Measurements from ENCODE around the gene YPEL2. TPM values are rescaled to one million over a fixed set of nuclear protein-coding genes. Genes with fewer than 3 reads are reported as not detected.

The YPEL2 gene
- total and polyA plus RNA-seq, 2 of the 13 experiments (the other 11 are each of a cell fraction or from before 2014, with no cell fraction given) = 8.5 to 21.1 TPM

DNA sequence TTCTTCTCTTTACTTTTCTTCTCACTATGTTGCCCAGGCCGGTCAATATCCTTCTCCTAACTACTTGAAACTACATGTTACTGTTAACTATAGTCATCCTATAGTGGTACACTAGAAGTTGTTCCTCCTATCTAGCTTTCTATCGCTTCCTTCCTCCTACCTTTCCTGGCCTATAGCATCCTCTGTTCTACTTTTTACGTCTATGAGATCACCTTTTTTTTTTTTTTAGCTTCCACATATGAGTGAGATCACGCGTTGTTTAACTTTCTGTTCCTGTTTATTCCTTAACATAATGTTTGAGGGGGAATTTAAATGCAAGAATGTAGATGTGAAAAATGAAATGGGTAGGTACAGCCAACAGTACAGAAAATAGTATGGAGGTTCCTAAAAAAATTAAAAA is 30.5 kb upstream of the YPEL2 start:
- in situ Hi-C loops (cut with HindIII; ENCODE audit: extremely low pct_ligation_motif_present, low pct_unique_long_range_greater_than_20kb) (no loop called here), intact Hi-C loops (cut with micrococcal nuclease; ENCODE audit: unreplicated experiment) (no loop called here)
- H3K9ac ChIP-seq (ENCODE audit: insufficient read depth, low read depth, low read length) = no peak overlapping the region
- H3K4me3 ChIP-seq (replicated peaks in 1 of 3; ENCODE audit: insufficient read depth in 1 of 3, low read depth in 2 of 3, low read length in 3 of 3) = no peak overlapping the region
- no peak for ATAC-seq
- TF ChIP-seq NR2F6 (IDR thresholded peaks at IDR 0.05) (no peak), NR2F6 (CRISPR knock-in tag; IDR thresholded peaks at IDR 0.05) (no peak), PAX8 (CRISPR knock-in tag; IDR thresholded peaks at IDR 0.05; ENCODE audit: borderline replicate concordance) (no peak), KLF12 (CRISPR knock-in tag; IDR thresholded peaks at IDR 0.05; ENCODE audit: borderline replicate concordance) (no peak), ZNF615 (CRISPR knock-in tag; IDR thresholded peaks at IDR 0.05; ENCODE audit: borderline replicate concordance) (no peak), RXRB (CRISPR knock-in tag; IDR thresholded peaks at IDR 0.05; ENCODE audit: borderline replicate concordance) (no peak)
- CTCF ChIA-PET (ENCODE audit: low intra/inter-chr PET ratio, low total read pairs) = no interaction called here
- no peaks in the 10 kb centered on the region for H3K36me3 ChIP-seq (replicated peaks in 1 of 2; ENCODE audit: control insufficient read depth in 1 of 2, insufficient read depth in 2 of 2, low read length in 2 of 2)
- no TSS peak for BruUV-seq (replicated peaks)
- no peak overlapping the region for H3K27ac ChIP-seq (ENCODE audit: extremely low read length, insufficient read depth, low read length)
- no peaks in the 10 kb centered on the region for H3K27me3 ChIP-seq (ENCODE audit: control insufficient read depth in 1 of 2, insufficient read depth in 2 of 2, low read length in 2 of 2)
- no peak overlapping the region for H2AFZ ChIP-seq (ENCODE audit: low read length)
- no peak for DNase-seq (ENCODE audit: low spot score)
- POLR2A ChIA-PET = interaction anchor here (0.7 kb wide), 1 partner anchor 162 kb away, joined by 3 read pairs; no protein-coding TSS in a partner anchor
- peaks cover 40% of the 10 kb centered on the region for H3K4me1 ChIP-seq (ENCODE audit: insufficient read depth, low read length)
- H3K79me2 ChIP-seq (ENCODE audit: insufficient read depth, low read length) = no peaks in the 10 kb centered on the region
- no peak overlapping the region for H3K4me2 ChIP-seq (ENCODE audit: low read depth, low read length)
- no peaks in the 10 kb centered on the region for H4K20me1 ChIP-seq (ENCODE audit: insufficient read depth, low read length)
- FAIRE-seq = no peak
- H3K9me3 ChIP-seq (ENCODE audit: low read length) = no peaks in the 10 kb centered on the region
- 48% methylated on average over 5 of the region's 5 CpGs for WGBS (ENCODE audit: low lambda C conversion rate)

DNA sequence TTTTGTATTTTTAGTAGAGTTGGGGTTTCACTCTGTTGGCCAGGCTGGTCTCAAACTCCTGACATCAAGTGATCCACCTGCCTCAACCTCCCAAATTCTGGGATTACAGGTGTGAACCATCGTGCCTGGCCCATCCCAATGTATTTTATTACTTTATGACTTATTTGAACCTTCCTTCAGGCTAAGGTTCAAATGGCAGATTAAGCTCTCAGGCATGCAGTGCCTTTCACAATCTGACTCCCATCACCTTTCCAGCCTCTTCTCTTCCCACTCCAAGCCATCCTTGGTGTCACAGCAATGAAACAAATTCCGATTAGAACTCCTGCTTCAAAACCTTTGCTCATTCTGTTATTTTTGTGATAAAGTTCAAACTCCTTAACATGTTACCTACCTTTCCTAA is 26.6 kb upstream of the YPEL2 start:
- no TSS peak for BruUV-seq (replicated peaks)
- intact Hi-C loops (cut with micrococcal nuclease; ENCODE audit: unreplicated experiment) (no loop called here), in situ Hi-C loops (cut with HindIII; ENCODE audit: extremely low pct_ligation_motif_present, low pct_unique_long_range_greater_than_20kb) (no loop called here)
- no peaks in the 10 kb centered on the region for H3K36me3 ChIP-seq (replicated peaks in 1 of 2; ENCODE audit: control insufficient read depth in 1 of 2, insufficient read depth in 2 of 2, low read length in 2 of 2)
- no peak for DNase-seq (ENCODE audit: low spot score)
- H3K9ac ChIP-seq (ENCODE audit: insufficient read depth, low read depth, low read length) = no peak overlapping the region
- H2AFZ ChIP-seq (ENCODE audit: low read length) = no peak overlapping the region
- FAIRE-seq = no peak
- 28% methylated on average over 2 of the region's 2 CpGs for WGBS (ENCODE audit: low lambda C conversion rate)
- H3K79me2 ChIP-seq (ENCODE audit: insufficient read depth, low read length) = no peaks in the 10 kb centered on the region
- no peaks in the 10 kb centered on the region for H3K9me3 ChIP-seq (ENCODE audit: low read length)
- H4K20me1 ChIP-seq (ENCODE audit: insufficient read depth, low read length) = no peaks in the 10 kb centered on the region
- no peaks in the 10 kb centered on the region for H3K27me3 ChIP-seq (ENCODE audit: control insufficient read depth in 1 of 2, insufficient read depth in 2 of 2, low read length in 2 of 2)
- POLR2A ChIA-PET = no interaction called here
- H3K27ac ChIP-seq (ENCODE audit: extremely low read length, insufficient read depth, low read length) = no peak overlapping the region
- H3K4me2 ChIP-seq (ENCODE audit: low read depth, low read length) = no peak overlapping the region
- no peak overlapping the region for H3K4me3 ChIP-seq (replicated peaks in 1 of 3; ENCODE audit: insufficient read depth in 1 of 3, low read depth in 2 of 3, low read length in 3 of 3)
- CTCF ChIA-PET (ENCODE audit: low intra/inter-chr PET ratio, low total read pairs) = no interaction called here
- ATAC-seq = no peak
- peaks cover 21% of the 10 kb centered on the region for H3K4me1 ChIP-seq (ENCODE audit: insufficient read depth, low read length)
- TF ChIP-seq, protein P1, sequence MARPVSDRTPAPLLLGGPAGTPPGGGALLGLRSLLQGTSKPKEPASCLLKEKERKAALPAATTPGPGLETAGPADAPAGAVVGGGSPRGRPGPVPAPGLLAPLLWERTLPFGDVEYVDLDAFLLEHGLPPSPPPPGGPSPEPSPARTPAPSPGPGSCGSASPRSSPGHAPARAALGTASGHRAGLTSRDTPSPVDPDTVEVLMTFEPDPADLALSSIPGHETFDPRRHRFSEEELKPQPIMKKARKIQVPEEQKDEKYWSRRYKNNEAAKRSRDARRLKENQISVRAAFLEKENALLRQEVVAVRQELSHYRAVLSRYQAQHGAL (CRISPR knock-in tag; IDR thresholded peaks at IDR 0.05; ENCODE audit: not compliant biosample characterization) = no peak
- no peak for TF ChIP-seq AGO2 (optimal IDR thresholded peaks at IDR 0.05; ENCODE audit: low read depth, low read length)
- no peak for TF ChIP-seq RFX3 (CRISPR knock-in tag; IDR thresholded peaks at IDR 0.05)
- no peak for TF ChIP-seq ZNF878 (CRISPR knock-in tag; IDR thresholded peaks at IDR 0.05)
- TF ChIP-seq CAMTA2 (CRISPR knock-in tag; IDR thresholded peaks at IDR 0.05; ENCODE audit: borderline replicate concordance) = no peak
- TF ChIP-seq, protein P2, sequence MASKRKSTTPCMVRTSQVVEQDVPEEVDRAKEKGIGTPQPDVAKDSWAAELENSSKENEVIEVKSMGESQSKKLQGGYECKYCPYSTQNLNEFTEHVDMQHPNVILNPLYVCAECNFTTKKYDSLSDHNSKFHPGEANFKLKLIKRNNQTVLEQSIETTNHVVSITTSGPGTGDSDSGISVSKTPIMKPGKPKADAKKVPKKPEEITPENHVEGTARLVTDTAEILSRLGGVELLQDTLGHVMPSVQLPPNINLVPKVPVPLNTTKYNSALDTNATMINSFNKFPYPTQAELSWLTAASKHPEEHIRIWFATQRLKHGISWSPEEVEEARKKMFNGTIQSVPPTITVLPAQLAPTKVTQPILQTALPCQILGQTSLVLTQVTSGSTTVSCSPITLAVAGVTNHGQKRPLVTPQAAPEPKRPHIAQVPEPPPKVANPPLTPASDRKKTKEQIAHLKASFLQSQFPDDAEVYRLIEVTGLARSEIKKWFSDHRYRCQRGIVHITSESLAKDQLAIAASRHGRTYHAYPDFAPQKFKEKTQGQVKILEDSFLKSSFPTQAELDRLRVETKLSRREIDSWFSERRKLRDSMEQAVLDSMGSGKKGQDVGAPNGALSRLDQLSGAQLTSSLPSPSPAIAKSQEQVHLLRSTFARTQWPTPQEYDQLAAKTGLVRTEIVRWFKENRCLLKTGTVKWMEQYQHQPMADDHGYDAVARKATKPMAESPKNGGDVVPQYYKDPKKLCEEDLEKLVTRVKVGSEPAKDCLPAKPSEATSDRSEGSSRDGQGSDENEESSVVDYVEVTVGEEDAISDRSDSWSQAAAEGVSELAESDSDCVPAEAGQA (IDR thresholded peaks at IDR 0.05; ENCODE audit: low read depth) = no peak
- TF ChIP-seq, protein P2 (CRISPR knock-in tag; IDR thresholded peaks at IDR 0.05; ENCODE audit: borderline replicate concordance) = no peak
